ENCODE results near the gene ZNF710. TPM values are rescaled to one million over a fixed set of nuclear protein-coding genes. Genes with fewer than 3 reads are reported as not detected.

The ZNF710 gene
- total RNA-seq, 1 donor from 2014 or later: 31.4 TPM

DNA sequence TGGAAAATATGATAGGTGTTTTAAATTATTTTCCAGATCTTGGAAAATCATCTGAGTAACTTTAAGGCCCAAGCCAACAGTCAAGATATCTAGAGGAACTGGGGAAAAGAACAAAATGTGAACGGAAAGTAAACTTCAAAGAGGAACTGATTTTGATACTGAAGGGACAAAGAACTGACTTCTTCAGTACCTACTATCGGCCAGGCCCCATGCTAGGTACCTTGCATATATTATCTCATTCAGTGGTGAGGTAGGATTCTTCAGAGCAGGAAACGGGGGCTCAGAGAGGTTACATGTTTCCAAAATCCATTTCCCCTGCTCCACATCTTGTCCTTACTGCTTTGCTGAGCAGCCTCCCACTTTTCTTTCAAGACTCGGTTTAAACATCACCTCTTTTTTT, 9.8 kb upstream of the ZNF710 start:
- DNase-seq (ENCODE audit: low spot score): no peak

DNA sequence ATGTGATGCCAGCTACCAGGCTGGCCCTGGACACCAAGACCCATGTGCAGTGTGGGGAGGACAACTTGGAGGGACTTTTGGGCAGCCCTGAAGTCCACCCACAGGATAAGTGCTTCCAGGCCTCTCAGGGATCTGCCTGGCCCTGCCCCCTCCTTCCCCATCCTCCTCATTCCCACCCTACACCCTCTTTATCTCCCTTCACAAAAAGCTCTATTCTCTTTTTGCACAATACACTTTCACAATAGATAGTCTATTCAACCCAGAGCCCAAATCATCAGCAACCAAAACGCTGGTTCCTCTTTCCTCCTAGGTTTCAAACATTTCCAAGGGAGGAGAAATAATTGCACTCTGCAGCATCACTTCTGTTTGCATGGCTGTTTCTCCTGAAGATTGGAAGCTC, 7.8 kb upstream of the ZNF710 start:
- DNase-seq (ENCODE audit: low spot score): no peak

DNA sequence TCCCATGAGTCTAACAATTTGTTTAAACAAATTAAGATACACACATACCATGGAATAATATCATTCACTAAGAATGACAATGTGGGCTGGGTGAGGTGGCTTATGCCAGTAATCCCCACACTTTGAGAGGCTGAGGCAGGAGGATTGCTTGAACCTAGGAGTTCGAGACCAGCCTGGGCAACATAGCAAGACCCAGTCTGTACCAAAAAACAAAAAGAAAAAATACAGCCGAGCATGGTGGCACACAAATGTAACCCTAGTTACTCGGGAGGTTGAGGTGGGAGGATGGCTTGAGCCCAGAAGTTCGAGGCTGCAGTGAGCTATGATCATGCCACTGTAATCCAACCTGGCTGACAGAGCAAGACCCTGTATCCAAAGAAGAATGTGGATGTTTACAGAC, 4.0 kb upstream of the ZNF710 start:
- no peak for DNase-seq (ENCODE audit: low spot score)

DNA sequence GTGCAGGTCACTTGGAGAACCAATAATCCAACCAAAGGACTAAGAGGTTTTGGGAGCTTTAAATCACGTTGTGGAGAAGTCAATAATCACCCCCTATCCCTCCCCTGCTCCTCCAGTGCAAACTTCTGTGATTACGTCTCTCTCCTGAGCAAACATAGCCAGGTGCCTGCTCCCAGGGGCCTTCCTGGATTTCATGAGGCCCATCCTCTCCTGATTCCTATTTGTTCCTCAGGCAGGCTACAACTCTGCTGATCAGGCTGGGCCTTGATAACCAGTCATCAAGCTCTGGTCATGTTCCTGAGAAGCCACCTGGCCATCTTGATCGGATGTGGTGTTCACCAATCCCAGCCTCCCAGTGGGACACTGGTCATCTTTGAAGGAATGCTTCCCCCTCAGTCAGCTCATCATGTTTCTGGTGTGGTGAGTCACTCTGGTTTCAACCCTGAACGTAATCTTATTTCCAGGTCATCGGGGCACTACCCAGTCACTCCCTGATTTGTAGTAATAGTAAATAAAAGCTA, 2.9 kb upstream of the ZNF710 start:
- DNase-seq (ENCODE audit: low spot score): no peak

DNA sequence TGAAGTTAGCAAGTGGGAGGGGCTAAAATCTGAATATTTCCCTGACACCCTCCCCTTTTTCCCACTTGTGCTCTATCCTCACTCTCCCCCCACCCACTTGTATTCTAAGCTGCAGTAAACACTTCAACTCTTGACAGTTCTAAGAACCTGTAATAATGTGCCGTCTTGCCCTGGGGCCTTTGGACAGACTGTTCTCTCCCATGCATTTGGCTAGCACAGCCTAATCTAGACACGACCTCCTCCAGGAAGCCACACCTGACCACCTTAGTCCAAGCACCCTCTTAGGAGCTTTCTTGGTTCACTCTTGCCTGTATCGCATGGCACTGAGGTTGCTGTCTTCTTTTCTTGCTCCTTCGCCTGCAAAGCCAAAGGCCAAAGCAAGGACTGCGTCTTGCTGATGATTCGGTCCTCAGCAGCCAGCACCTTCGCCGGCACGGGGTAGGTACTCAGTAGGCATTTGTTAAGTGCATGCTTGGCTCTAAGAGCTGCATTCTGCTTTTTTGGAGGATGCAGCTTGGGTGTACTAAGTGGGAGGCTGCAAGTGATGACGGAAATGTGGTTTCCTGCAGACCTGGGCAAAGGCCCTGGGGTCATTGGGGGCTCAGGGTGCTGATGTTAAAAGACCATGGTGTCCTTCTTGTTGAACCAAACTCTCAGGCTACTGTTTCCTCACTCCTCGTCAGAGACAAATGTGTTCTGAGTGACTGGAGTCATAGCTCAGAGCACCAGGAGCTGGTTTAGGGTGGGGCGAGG, 2.0 kb upstream of the ZNF710 start:
- no peak for DNase-seq (ENCODE audit: low spot score)

DNA sequence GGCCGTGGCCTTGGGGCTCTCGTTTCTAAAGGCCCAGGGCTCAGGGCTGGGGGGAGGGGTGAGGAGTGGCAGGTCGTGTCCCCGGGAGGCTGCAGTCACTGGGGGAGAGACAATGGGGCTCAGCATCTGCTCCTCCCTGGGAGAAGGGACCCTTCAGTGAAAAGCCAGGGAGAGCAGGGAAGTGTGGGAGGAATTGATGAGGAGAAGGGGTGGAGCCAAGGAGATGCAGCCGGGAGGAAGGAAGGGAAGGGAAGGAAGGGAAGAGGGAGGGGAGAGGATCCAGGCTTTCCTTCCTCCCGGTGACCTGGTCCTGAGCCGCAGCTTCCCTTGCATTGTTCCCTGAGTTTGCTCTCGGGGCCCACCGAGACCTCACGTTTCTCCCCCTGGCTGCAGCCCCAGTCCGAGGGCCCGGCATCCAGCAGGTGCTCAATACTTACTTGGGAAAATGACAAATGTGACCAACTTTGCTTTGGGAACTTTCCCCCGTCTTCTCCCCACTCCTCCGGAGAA, 1.4 kb upstream of the ZNF710 start:
- DNase-seq (ENCODE audit: low spot score): no peak

DNA sequence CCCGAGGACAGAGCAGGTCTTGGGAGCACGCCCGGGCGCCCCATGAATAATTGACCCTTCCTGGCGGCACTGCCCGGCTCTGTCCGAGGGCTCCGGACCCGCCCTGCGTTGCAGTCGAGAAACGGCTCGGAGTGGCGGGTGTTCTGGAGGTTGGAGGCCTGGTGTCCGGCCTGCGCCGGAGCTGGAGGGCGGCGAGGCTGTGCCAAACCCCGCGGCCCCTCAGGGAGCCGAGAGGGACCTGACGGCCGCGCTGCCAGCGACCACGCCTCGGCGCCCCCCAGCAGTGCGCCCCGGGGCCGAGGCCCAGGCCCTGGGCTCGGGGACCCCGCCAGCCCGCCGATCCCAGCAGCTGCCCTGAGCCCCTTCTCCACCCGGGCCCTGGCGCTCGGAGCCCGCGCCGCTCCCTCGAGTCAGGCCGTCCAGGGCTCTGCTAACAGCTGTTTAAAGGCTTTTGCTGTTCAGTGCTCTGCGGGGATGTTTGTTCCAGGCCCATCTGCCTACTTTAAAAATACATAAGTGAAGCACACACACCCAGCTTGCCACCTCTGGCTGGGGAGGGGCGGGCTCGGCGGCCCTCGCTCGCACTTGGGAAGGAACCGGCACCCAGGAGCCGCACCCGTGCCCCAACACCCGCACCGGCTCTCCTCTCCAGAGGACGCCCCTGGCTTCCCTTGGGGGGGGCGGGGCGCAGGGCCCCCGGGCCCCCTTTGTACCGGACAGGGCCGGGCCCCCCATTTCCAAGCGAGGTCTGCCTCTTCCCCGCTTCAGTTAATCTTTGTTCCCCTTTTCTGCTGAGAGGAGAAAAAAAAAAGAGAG, 730 bp upstream of the ZNF710 start:
- DNase-seq (ENCODE audit: low spot score): peak; percentile 57

DNA sequence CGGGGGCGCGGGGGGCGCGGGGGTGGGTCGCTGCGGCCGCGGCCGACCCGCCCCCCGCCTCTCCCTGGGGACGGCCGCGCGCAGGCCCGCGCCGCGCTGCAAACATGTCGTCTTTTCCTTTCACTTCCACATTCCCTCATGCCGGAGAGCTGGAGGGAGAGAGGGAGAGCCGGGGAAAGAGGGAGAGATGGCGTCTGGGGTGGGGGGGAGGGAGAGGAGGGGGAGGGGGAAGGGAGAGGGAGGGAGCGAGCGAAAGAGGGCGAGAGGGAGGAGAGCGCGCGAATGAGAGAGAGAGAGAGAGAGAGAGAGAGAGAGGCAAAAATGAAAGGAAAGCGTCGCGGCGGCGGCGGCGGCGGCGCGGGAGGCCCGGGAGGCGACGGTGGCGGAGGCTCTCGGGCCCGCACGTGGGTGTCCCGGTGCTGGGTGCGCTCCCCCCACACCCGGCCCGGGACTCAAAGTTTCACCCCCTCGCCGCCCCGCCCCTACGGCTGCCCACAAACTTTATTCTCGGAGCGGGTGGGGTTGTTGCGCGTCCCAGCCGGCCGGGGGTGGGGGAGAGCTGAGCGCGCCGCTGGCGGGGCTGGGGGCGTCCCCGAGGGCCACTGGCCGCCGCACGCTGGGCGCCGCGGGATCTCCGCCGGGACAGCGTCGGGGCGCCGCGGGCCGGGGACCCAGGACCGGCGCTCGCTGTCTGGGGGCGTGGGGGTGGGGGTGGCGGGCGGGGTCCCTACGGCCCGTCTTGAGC, 731 bp downstream of the ZNF710 start:
- peak; percentile 60 for DNase-seq (ENCODE audit: low spot score)

DNA sequence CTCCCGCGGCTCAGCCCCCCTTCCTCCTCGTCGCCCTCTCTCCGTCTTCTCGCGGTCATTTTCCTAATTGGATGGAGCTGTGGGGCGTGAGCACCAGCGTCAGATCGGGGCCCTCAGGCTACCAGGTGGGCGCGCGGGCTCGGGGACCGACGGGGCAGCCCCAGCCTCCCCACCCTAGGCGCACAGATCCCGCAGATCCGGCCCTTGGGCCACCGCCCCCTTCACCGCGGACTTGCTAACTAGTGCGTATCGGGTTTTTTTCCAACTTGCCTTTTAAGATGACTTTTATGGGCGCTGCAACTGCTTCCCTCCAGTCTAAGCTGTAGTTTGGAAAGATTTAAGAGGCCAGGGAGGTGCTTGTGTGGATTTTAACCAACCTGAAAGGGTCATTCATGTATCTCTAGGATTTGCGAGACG, 1.3 kb downstream of the ZNF710 start:
- DNase-seq (ENCODE audit: low spot score): peak; percentile 49

DNA sequence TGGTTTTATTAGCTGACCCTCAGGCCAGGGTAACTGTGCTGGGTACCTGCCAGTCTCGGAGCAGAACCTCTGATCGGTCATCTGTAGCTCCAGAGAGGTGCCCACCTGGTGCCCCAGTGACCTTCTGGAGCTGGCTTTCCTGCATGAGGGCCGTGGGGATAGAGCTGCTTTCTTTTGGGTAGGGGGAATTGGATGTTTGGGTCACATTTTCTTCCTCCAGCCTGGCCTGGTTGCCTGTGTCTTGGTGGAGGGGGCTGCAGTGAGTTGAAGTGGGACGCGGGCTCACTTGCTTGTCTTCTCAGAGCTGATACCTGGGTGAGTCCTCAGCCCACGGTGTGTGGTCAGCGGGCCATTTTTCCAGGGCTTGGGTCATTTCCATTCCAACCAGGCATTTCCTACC, 2.6 kb downstream of the ZNF710 start:
- DNase-seq (ENCODE audit: low spot score): no peak

DNA sequence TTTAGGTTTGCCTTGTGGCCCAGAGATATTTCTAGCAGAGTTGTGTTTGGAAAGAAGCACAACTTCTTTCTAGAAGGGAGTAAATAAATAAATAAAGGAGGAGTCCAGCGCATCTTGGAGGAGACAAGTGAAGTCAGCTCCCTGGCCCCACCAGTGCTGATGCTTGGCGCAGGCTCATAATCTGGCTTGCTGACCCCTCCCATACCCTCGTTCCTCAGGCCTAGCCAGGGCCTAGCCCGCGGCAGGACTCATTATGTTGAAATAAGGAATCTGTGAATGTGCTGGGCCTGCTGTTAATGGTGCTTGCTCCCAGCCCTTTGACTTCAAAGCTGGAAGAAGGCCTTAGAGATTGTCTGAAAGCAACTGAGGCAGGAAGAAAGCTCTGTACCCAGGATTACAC, 3.1 kb downstream of the ZNF710 start:
- DNase-seq (ENCODE audit: low spot score): no peak

DNA sequence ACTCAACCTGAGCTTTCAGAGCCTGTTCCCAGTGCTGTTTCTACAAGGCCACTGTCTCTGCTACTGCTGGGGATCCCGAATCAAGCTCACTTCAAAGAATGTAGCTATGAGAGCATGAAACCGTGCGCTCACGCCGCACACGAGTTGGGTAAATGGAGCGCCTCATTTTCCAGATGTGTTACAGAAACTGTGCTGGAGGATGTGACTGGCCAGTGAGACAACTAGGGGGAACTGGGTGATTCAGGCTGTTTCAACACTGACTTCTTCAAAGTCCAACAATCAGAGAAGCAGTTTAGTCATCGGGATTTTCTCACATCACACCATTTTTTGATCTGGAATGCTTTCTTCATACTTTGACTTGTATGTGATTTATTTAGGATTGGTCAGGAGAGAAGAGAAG, 3.5 kb downstream of the ZNF710 start:
- DNase-seq (ENCODE audit: low spot score): peak; percentile 47

DNA sequence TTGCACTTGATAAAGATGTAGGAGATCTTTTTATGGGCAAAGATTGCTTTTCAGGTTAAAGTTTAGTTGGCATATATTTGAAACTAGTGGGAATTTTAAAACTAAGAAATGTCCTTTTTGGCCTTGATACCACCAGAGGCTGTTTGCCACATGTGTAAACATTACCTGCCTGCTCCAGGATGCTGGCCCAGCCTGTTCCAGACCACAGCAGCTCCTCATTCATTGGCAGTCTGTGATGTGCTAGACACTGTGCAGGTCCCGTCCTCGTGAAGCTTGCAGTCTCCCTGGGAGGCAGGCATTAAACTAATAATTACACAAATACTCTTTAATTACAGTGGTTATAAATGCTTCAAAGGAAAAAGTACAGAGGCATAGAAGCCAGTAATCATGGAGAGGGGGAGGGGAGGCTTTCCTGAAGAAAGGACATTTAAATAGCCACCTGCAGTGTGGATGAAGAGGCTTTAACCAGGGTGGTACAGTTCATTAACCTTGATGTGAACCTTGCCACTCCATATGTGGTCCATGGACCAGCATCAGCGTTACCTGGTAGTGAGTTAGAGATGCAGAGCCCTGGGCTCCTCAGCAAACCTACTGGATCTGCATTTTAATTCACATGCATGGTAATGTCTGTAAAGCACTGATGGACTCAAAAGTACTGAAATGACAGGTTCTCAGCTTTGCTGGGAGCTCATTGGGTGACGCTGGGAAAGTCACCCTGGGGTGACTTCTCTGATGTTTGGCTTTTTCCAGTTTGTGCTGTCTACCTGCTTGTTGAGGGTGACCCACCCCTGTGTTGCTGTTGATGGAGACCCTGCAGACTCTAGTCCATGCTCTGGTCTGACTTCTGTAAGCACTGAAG, 5.3 kb downstream of the ZNF710 start:
- DNase-seq (ENCODE audit: low spot score): no peak

DNA sequence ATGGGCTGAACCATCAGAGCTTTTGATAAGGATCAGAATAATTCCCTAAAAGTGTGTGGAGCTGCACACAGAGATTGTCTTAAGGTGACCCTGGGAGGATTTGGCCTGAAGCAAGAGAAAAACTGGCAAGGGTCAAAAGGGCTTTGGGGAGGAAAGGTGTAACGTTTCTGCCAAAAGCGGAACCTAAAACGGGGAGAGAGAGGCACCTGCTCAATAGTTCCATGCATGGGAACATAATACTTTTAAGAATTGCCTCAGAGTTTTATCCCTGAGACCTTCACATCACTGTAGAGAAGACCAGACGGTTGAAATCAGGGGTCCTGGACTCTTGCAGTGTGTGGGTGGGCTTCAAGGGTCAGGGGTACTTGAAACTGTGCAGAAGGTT, 5.9 kb downstream of the ZNF710 start:
- no peak for DNase-seq (ENCODE audit: low spot score)

DNA sequence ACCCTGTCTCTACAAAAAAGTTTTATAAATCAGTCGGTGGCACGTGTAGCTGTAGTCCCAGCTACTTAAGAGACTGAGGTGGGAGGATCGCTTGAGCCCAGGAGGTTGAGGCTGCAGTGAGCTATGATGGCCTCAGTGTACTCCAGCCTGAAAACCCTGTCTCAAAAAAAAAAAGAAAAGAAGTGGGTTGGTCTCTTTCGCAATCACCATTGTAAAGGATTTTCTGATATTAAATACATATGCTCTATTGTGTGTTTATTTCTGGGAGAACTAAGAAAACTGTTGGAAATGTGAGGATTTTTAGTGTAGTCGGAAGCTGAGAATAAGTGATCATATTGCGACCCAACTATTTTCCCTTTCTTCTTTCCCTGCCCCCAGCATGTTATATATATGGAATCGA, 7.5 kb downstream of the ZNF710 start:
- DNase-seq (ENCODE audit: low spot score): no peak

DNA sequence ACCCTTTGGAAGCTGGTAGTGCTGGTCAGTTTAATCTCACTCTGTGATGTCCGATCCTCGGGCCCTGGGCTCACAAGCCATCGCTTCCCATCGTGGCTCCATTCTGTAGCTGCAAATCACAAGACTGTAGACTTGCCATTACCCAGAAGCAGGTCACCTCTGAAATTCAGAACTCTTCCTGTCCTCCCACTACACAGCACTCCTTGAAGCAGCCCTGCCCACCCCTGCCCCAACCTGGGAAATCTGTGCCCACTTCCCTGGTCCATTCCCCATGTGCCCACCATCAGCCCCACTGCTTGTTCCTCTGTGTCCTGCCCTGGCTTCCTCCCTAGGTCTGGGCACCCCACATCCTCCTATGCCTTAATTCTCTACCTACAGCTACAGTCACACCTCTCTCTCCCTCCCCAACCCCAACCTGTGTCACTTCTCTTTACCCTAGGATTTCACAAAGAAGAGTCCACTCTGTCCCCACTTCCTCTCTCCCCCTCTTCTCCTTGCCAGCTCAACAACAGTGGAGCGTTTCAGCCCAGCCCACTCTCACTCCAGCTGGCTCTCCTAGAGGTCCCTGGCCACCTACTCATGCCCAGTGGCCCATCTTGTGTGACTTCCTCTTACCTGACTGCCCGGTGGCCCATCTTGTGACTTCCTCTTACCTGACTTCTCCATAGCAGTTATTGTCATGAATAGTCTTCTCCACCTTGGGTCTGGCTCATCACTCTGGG, 8.3 kb downstream of the ZNF710 start:
- no peak for DNase-seq (ENCODE audit: low spot score)

DNA sequence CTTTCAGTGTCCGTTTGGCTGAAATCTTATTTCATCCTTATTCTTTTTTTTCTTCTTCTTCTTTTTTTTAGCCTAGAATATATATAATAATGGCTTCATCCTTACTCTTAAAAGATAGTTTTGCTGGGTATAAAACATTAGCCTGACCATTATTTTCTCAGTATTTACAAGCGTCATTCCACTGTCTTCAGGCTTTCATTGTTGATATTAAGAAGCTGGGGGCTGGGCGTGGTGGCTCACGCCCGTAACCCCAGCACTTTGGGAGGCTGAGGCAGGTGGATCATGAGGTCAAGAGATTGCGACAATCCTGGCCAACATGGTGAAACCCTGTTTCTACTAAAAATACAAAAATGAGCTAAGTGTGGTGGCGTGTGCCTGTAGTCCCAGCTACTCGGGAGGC, 10.6 kb downstream of the ZNF710 start:
- DNase-seq (ENCODE audit: low spot score): no peak

DNA sequence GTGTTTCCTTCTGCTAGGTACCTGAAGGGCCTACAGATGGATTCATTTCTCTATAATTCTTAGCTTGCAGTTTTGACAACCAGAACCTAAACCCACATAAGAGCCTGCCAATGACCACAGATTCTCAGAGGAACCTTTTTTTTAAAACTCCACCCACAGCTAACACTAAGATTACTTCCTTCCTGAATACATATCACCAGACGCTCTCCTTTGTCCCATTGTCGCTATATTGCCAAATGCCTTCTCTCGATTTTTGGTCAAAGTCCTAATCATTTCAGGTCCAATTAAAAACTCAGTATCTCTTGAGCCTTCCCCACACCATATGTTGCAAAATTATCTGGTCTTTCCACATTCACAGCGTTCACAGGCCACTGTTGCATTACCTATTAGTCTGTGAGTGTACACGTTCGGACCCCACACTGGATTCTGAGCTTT, 12.4 kb downstream of the ZNF710 start:
- DNase-seq (ENCODE audit: low spot score): no peak

DNA sequence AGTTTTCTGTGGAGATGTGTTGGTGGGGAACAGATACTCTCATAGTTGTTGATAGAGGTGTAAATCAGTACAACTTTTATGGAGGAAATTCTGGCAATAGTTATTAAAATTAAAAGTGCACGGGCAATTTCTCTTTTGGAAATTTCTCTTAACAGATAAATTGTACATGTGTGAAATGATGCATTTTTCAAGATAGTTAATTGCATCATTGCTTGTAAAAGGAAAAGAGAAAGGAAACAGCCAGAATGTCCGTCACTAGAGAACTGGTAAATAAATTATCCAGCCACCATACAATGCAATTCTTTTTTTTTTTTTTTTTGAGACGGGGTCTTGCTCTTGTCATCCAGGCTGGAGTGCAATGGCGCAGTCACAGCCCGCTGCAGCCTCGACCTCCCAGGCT, 14.2 kb downstream of the ZNF710 start:
- no peak for DNase-seq (ENCODE audit: low spot score)

DNA sequence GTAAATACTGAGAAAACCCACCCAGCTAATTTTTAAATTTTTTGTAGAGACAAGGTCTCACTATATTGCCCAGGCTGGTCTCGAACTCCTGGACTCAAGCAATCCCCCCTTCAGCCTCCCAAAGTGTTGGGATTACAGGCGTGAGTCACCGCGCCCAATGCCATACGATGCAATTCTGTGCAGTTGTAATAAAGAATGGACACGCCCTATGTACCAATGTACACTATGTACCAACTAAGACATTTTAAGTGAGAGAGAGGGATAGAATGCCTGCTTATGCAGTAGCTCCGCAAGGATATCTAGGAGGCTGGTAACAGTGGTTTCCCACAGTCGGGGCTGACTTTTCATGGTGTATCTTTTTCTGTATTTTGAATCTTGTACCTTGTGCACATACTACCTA, 14.6 kb downstream of the ZNF710 start:
- no peak for DNase-seq (ENCODE audit: low spot score)

DNA sequence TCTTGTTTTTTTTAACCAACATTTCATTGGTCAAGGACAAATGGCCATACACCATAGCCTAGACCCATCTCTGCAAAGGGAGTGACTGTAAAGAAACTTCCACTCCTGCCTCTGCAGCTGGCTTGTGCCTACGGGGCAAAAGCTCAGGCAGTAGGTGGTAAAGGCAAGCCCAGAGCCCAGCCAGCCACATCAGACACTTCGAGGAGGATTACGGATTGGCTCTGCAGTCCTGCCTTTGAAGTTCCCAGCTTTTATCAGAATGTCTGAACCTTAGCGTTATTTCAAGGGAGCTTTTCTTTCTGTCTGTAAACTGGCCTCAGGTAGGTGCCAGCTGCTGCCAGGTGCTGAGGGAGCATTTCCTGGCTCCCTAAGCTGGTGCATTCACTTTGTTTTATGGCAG, 15.6 kb downstream of the ZNF710 start:
- no peak for DNase-seq (ENCODE audit: low spot score)

All from ureter (tissue), 1 donor.